ENCODE measurements around the gene STT3B.

The STT3B gene

GRCh38 chr3:31659246-31659645, 126.5 kb downstream of the STT3B start:
- DNase-seq: no peak

DNA sequence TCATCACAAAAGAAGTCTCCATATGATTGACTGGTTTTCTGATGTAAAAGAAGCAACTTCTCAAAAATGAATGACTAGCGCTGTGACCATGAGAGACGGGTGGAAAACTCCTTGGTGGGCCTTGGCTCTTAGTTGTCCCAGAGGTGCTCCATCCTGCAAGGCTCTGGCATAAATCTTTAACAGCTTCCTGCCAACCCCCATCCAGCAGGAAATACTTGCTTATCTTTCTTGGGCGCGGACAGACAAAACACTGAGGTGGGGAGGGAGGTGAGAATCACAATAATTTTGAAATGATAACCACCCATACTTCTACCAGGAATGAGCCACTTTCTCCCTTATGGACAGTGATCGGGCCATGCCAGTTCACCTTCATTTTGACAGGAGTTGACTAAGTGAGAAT, 128.6 kb downstream of the STT3B start:
- DNase-seq: no peak

GRCh38 chr3:31661993-31662670, 129.4 kb downstream of the STT3B start:
- DNase-seq: no peak

DNA sequence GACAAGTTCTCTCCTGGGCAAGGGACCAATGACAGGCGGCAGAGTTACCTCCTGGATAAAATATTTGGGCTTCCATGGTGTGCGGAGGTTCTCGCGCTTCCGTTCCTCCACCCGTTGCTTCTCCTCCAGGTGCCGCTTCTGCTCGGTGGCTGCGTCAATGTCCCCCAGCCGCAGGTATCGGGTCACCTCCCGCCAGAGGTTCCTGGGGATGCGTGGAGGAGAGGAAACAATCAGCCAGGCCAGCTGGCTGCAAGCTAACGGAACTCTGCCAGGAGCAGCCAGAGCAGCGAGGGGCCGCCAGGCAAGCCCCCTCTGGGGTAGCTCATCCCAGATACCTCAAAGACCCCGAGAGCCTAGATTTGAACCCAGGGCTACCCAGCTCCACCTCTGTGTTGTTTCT, 131.3 kb downstream of the STT3B start:
- DNase-seq: no peak

DNA sequence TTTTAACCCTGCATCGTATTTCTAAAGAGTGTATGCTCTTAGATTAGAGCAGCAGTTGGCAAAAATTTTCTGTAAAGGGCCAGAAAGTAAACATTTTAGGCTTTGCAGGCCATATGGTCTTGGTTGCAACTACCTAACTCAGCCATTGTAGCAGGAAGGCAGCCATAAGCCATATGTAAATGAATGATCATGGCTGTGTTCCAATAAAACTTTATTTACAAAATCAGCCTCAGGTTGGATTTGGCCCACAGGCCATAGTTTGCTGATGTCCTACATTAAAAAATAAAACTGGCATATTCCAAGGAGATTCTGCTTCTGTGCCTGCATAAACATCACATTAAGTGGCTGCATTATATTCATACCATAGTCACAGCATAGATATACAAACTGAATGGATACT, 134.9 kb downstream of the STT3B start:
- no peak for DNase-seq

- no peak for DNase-seq
Observed at GRCh38 chr3:31668242-31668641, 135.5 kb downstream of the STT3B start.

GRCh38 chr3:31670136-31670535, 137.4 kb downstream of the STT3B start:
- no peak for DNase-seq

- no peak for DNase-seq
Observed at GRCh38 chr3:31670722-31671121, 138.0 kb downstream of the STT3B start.

DNA sequence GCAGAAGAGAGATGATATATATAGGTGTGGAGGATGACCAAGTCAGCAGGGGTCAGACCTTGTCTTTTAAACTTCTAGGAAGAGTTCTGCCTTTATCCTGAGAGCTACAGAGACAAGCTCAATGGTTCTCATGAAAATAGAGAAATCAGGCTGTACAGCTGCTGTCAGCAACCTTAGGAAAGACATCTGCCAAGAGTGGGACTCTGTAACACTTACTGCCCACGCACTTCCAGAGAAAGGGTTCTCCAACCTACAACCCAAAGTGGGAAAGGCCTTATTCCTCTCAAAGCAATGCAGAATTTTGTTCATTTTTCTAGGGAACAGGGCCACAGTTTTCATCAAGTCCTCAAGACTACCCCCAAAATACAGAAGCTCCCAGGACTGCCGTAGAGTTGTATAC, 138.7 kb downstream of the STT3B start:
- DNase-seq: no peak

DNA sequence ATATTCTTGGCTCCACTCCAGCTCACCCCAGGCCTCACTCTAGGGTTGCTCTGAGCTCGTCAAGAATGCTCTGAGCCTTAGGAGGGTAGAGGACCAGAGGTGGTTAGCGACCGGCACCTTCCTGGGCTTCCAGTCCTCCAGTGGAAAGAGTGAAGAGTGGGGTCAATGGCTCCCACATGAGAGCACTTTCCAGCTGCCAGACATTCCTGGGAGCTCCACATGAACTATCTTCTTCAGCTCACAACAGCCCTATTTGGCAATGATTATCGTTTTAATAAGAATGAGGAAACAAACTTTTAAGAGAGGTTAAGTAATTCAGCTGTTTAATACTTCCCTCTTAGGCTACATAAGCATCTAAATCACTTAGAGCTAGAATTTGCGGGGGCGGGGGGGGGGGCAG, 139.3 kb downstream of the STT3B start:
- DNase-seq: no peak

DNA sequence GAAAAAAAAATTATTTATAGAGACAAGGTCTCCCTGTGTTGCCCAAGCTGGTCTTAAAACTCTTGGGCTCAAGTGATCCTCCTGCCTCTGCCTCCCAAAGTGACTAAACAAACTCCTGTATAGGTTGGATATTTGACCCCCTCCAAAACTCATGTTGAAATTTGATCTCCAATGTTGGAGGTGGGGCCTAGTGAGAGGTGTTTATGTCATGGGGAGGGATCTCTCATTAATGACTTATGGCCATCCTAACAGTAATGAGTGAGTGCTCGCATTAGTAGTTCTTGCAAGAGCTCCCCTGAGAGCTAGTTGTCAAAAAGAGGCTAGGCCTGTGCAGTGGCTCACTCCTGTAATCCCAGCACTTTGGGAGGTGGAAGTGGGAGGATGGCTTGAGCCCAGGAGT, 141.2 kb downstream of the STT3B start:
- no peak for DNase-seq

- DNase-seq: no peak
Observed at GRCh38 chr3:31676556-31676955, 143.8 kb downstream of the STT3B start.

DNA sequence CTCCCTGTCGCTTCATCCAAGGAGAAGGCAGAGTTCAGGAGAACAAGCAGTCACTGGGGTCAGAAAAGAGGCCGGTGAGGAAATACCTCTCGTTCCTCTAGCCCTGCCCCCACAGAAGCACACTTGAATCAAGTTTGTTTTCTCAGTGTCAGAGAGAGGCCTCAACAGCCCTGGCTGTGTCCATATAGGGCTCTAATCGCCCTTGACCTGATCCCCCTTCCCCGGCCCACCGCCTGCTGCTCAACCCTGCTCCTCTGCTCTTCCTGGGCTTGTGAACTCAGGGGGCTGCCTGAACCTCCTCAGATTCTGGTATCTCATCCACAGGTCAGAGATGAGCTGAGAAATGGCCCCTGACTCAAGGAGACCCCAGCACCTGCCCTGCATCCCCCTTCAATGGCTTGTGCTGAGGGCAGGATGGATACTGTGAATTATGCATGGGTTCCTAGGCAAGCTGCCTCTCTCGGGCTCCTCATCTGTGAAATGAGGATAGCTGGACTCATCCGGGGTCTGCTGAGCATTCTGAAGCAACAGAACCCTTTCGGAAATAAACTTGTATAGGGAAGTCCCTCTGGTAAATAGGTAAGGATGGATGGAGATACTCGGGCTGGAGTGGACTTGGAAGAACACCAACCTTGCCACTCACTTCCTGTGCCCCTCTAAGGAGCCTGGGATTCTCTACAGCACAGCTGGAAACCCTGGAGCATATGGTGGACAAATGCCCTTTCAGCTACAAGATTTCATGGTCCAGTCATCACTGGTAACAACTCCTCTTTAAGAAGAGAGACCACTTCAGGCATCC, 147.5 kb downstream of the STT3B start:
- DNase-seq: no peak

All from fibroblast of skin of right biceps (primary cell).